CD4-positive, alpha-beta T cell (primary cell): ENCODE results near the gene STAC2. TPM values are rescaled to one million over a fixed set of nuclear protein-coding genes. Genes with fewer than 3 reads are reported as not detected.

ENCODE experiments used
- ATAC-seq: fragments of 200-7000 bp; cut with Tn5 transposase; one replicate; pipeline ENCODE4 v1.10.0; 2022; ENCODE audit warnings: mild to moderate bottlenecking; ENCODE audit not compliant: poor library complexity
- CTCF ChIA-PET: fragments of 350-600 bp; sonication (Branson Sonifier 250); formaldehyde crosslinking; loops from one replicate; lab custom pipeline; 2021; ENCODE audit warnings: antibody characterized with exemption, inconsistent platforms; lab: Charles Lee
- POLR2A ChIA-PET: fragments of 350-600 bp; sonication (Branson Sonifier 250); formaldehyde crosslinking; loops from one replicate; lab custom pipeline; 2021; ENCODE audit warnings: antibody characterized with exemption, inconsistent platforms; lab: Charles Lee
- DNase-seq, 14 experiments: peaks; one replicate each; pipeline ENCODE4 v3.0.0-alpha.2; 2013 to 2020; ENCODE audit warnings: mixed read lengths in 2 of 14
- H3K27ac ChIP-seq, 2 donors: one replicate each; pipeline versions ENCODE4 v1.5.1 to v1.7.0; 2013; ENCODE audit warnings: low read length in 2 of 2, low read depth in 1 of 2, mild to moderate bottlenecking in 1 of 2
- H3K27me3 ChIP-seq, 2 experiments: 1 replicate in 1 of 2; 2 replicates in 1 of 2; pipeline versions ENCODE4 v1.6.1 to v1.7.0; 2013; ENCODE audit warnings: low read length in 2 of 2, control low read depth in 1 of 2, mild to moderate bottlenecking in 1 of 2, moderate library complexity in 1 of 2; ENCODE audit not compliant: insufficient read depth in 2 of 2, control insufficient read depth in 1 of 2
- H3K36me3 ChIP-seq: one replicate; pipeline ENCODE4 v1.6.1; 2013; ENCODE audit warnings: low read length, control low read depth; ENCODE audit not compliant: insufficient read depth
- H3K4me1 ChIP-seq: one replicate; pipeline ENCODE4 v1.6.1; 2013; ENCODE audit warnings: low read length, control low read depth; ENCODE audit not compliant: insufficient read depth
- H3K4me3 ChIP-seq: one replicate; pipeline ENCODE4 v1.5.1; 2013; ENCODE audit warnings: mild to moderate bottlenecking, low read length, moderate library complexity
- H3K9me3 ChIP-seq, 2 experiments: 1 replicate in 1 of 2; 2 replicates in 1 of 2; pipeline versions ENCODE4 v1.6.1 to v1.7.0; 2013; ENCODE audit warnings: low read length in 2 of 2, mild to moderate bottlenecking in 2 of 2, control low read depth in 1 of 2, moderate library complexity in 1 of 2; ENCODE audit not compliant: control insufficient read depth in 1 of 2, insufficient read depth in 1 of 2
- H3K27ac Mint-ChIP-seq: one replicate; pipeline ENCODE4 v1.8.0; 2020; ENCODE audit warnings: mixed read lengths
- H3K27me3 Mint-ChIP-seq: one replicate; pipeline ENCODE4 v1.8.0; 2021; ENCODE audit warnings: mixed read lengths
- H3K36me3 Mint-ChIP-seq: one replicate; pipeline ENCODE4 v1.8.0; 2021; ENCODE audit warnings: low read depth, mixed read lengths
- H3K4me1 Mint-ChIP-seq: one replicate; pipeline ENCODE4 v1.8.0; 2021; ENCODE audit warnings: low read depth, mixed read lengths
- H3K4me3 Mint-ChIP-seq: one replicate; pipeline ENCODE4 v1.8.0; 2020; ENCODE audit warnings: mild to moderate bottlenecking, mixed read lengths
- H3K9me3 Mint-ChIP-seq: one replicate; pipeline ENCODE4 v1.8.0; 2020; ENCODE audit warnings: mixed read lengths
- intact Hi-C, 2 experiments: fragments of 100-400 bp; cut with DNase I in 1 of 2; cut with micrococcal nuclease in 1 of 2; formaldehyde crosslinking; loops; one replicate each; pipeline versions ENCODE4 v1.15.1 to v1.9.0; 2023 to 2025; cut with DNase I, micrococcal nuclease
- total RNA-seq, 174 experiments: library from RNA in 2 of 174; stranded (reverse) in 2 of 174; gene quantifications; one replicate each; pipeline ENCODE4 v1.2.3 and lab custom pipeline; 2021 to 2026
- TF ChIP-seq, protein P1 (sequence below): fragments of 200-600 bp; IDR thresholded peaks from one replicate; pipeline ENCODE4 v1.8.0; 2022; ENCODE audit warnings: antibody characterized with exemption, mild to moderate bottlenecking

The STAC2 gene
- total RNA-seq, 2 experiments from 2014 or later = not detected

DNA sequence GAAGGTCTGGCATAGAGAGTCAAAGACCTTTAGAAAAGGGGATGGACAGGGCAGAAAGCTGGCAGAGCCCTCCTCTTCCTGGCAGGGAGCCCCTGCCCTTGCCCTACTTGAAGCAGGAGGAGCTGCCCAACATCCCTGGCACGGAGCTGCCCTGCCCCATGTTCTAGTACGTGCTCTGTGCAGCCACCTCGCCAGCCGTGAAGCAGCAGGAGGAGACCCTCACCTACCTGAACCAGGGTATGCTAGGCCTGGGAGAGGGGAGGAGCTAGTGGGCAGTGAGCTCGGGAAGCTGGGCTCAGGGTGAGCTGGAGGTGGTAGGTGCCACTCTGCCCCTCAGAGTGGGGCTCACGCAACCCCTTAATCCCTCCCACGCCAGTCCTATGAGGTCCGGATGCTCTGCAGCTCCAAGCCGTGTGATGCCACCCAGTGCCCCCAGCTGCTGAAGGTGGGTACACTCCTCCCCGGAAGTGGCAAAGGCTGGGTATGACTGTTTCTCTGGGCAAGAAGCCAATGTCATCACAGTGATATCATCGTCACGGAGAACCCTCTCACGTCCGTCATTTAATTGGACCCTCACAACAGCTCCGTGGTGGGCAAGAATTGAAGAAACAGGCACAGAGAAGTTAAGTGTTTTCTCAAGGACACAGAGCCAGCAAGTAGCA lies 12.7 kb upstream of the STAC2 start:
- Mint-ChIP-seq H3K36me3 (no peaks in the 10 kb centered on the region), H3K27me3 (no peaks in the 10 kb centered on the region), H3K4me1 (peaks cover 34% of the 10 kb centered on the region), H3K4me3 (peak overlapping the region; percentile 64), H3K9me3 (no peaks in the 10 kb centered on the region), H3K27ac (peak overlapping the region; percentile 91)
- no peaks in the 10 kb centered on the region for H3K36me3 ChIP-seq
- ATAC-seq = peak; percentile 88
- H3K27ac ChIP-seq = peak overlapping the region; percentile 77 to 79
- CTCF ChIA-PET = interaction anchor here (0.7 to 5.2 kb wide), 12 partner anchors 11 to 367 kb away, joined by 3 to 62 read pairs (median 4); partner anchors contain the start of gene RPL19
- peak; percentile 64 to 96 (median 77) for DNase-seq
- TF ChIP-seq, protein P1, sequence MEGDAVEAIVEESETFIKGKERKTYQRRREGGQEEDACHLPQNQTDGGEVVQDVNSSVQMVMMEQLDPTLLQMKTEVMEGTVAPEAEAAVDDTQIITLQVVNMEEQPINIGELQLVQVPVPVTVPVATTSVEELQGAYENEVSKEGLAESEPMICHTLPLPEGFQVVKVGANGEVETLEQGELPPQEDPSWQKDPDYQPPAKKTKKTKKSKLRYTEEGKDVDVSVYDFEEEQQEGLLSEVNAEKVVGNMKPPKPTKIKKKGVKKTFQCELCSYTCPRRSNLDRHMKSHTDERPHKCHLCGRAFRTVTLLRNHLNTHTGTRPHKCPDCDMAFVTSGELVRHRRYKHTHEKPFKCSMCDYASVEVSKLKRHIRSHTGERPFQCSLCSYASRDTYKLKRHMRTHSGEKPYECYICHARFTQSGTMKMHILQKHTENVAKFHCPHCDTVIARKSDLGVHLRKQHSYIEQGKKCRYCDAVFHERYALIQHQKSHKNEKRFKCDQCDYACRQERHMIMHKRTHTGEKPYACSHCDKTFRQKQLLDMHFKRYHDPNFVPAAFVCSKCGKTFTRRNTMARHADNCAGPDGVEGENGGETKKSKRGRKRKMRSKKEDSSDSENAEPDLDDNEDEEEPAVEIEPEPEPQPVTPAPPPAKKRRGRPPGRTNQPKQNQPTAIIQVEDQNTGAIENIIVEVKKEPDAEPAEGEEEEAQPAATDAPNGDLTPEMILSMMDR = no peak
- peak overlapping the region; percentile 28 for H3K4me3 ChIP-seq
- H3K4me1 ChIP-seq = peaks cover 46% of the 10 kb centered on the region
- POLR2A ChIA-PET = interaction anchor here (0.5 to 3.6 kb wide), 18 partner anchors 10 to 742 kb away, joined by 3 to 47 read pairs (median 4); partner anchors contain the start of genes FBXO47, PLXDC1 and RPL19
- intact Hi-C loops = loop anchor here (1.0 to 10.0 kb wide), 3 partner anchors 29 to 254 kb away; no protein-coding TSS in a partner anchor
- H3K27me3 ChIP-seq = no peaks in the 10 kb centered on the region
- no peaks in the 10 kb centered on the region for H3K9me3 ChIP-seq

DNA sequence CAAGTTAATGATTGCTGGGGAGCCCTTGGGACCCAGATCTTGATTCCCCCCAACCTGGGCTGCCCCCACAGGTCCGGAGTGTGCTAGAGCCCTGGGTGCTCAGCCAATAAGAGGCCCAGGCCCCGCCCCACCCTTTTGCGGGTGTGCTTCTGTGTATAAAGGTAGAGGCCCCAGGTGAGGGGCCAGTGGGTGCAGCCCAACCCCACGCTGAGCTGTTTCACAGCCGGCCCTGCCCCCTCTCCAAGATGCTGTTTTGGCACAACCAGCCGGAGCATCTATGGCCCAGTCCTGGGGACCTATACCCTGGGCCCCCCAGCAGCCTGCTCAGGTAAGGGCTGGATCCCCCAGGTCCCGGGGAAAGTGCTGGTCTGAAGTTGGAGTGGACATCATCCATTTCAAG lies 11.8 kb upstream of the STAC2 start:
- H3K27ac ChIP-seq = peak overlapping the region; percentile 77 to 79
- no peak overlapping the region for H3K4me3 ChIP-seq
- intact Hi-C loops = loop anchor here (10.0 kb wide), 2 partner anchors 163 to 253 kb away; no protein-coding TSS in a partner anchor
- no peaks in the 10 kb centered on the region for H3K36me3 ChIP-seq
- Mint-ChIP-seq H3K9me3 (no peaks in the 10 kb centered on the region), H3K27me3 (no peaks in the 10 kb centered on the region), H3K27ac (peak overlapping the region; percentile 91), H3K36me3 (no peaks in the 10 kb centered on the region), H3K4me3 (no peak overlapping the region), H3K4me1 (peaks cover 34% of the 10 kb centered on the region)
- TF ChIP-seq, protein P1 = no peak
- no peak for ATAC-seq
- DNase-seq = no peak
- no peaks in the 10 kb centered on the region for H3K27me3 ChIP-seq
- ChIA-PET CTCF (interaction anchor here (1.1 to 5.2 kb wide), 3 partner anchors 31 to 73 kb away, joined by 3 to 62 read pairs (median 3); no protein-coding TSS in a partner anchor), POLR2A (interaction anchor here (0.8 to 3.6 kb wide), 9 partner anchors 30 to 439 kb away, joined by 3 to 47 read pairs (median 6); partner anchors contain the start of genes PLXDC1 and RPL19)
- H3K4me1 ChIP-seq = peaks cover 46% of the 10 kb centered on the region
- no peaks in the 10 kb centered on the region for H3K9me3 ChIP-seq

DNA sequence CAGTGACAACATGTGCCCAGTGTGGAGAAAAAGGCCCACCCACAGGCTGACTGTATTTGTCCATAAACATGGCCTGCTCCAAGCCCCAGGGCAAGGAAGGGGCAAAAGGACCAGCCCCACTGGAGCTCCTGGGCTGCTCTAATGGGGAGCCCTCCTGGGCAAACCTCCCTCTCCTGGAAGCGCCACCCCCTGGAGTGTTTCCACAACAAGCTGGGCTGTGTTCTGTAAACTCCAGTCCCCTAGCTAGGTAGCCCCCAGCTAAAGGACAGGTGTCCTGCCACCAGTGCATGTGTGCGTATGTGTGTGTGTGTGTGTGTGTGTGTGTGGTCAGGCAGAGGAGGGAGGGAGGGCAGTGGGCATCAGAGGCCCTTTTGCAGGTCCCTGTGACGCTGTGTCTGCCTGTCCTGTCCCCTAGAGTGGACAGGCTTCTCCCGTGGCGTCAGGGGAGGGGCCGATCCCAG lies 11.3 kb upstream of the STAC2 start:
- Histone ChIP-seq H3K9me3 (no peaks in the 10 kb centered on the region), H3K27ac (peak overlapping the region in 1 of 2 donors; percentile 16), H3K4me1 (peaks cover 50% of the 10 kb centered on the region), H3K36me3 (no peaks in the 10 kb centered on the region), H3K27me3 (no peaks in the 10 kb centered on the region), H3K4me3 (no peak overlapping the region)
- peaks cover 5% of the 10 kb centered on the region for H3K27me3 Mint-ChIP-seq
- no peaks in the 10 kb centered on the region for H3K9me3 Mint-ChIP-seq
- no peaks in the 10 kb centered on the region for H3K36me3 Mint-ChIP-seq
- DNase-seq (no peak), ATAC-seq (no peak)
- intact Hi-C loops = loop anchor here (10.0 kb wide), 2 partner anchors 162 to 252 kb away; no protein-coding TSS in a partner anchor
- peaks cover 38% of the 10 kb centered on the region for H3K4me1 Mint-ChIP-seq
- ChIA-PET CTCF (interaction anchor here (1.2 to 6.7 kb wide), 4 partner anchors 8 to 253 kb away, joined by 3 to 62 read pairs (median 32); no protein-coding TSS in a partner anchor), POLR2A (interaction anchor here (3.6 kb wide), 1 partner anchor 37 kb away, joined by 47 read pairs; the partner anchor contains the start of gene RPL19)
- TF ChIP-seq, protein P1 = no peak
- no peak overlapping the region for H3K4me3 Mint-ChIP-seq
- peak overlapping the region; percentile 91 for H3K27ac Mint-ChIP-seq
